NK-92 treated with Interleukin-12 subunit alpha and Interleukin-12 subunit beta, amount 100 ng/mL, for 24 hours (cell line): ENCODE results near the gene CACNA2D1.
"Not testable (repeated sequence)": the region's sequence is repeated elsewhere in the genome, so short reads cannot be mapped to it uniquely, and the experiment has no call there.

Experiments
- DNase-seq: peaks from one replicate; lab custom pipeline; 2025; lab: John Stamatoyannopoulos, UW

CACNA2D1 gene

DNA sequence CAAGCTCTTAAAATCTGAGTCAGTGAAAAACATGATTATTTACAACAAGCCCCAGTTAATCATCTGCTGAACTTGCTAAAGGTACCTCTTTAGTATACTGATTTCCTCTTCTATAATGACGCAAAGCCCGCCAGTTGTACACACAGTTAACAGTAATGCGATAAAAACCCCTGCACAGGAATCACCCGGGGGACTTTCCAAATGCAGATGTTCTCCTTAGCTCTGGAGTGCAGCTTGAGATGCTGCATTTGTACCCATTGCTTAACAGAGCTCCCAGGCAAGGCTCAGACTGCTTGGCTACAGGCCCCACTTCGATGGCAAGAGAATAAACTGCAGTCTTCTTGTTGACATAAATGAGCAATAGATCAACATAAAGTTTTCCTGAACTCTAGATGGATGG lies 394.1 kb downstream of the CACNA2D1 start:
- no peak for DNase-seq

DNA sequence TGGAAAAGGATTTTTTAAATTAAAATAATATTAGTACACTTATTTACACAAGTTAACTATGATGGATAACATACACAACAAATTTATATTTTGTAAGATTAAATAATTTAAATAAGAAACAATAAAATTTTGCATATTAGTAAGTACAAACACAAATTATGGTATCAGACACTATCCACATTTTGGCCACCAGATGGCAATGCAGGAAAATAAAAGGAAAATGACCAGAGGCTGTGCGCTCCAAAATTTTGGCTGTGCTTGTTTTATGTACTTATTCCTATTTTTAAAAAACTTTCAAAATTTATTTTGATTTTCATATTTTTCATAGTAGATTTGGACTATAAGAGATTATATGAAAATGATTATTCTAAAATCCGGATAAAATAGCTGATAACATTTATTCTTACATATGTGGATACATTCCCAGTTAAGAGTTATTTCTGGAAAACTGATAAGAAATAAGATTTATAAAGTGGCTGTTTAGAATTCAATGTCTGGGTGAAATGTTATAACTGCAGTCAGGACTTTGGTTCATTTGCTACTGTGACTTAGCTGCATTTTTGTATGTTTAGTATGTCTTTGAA lies 399.0 kb downstream of the CACNA2D1 start:
- no peak for DNase-seq

DNA sequence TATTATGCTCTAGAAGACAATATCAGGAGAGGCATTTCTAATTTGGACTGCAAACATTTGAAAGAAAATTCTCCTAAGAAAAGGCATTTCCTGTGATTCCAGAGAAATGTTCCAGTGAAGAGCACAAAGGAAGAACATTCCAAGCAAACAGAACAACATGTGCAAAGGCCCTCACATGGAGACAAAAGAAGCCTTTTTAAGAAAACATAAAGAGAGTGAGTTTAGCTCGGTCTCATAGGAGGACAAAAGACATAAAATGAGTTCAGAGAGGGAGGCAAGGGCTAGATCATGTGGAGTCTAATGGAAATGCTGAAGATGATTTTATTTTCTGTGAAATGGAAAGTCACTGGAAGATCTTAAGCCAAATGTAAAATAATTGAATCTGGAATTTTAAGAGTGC lies 404.0 kb downstream of the CACNA2D1 start:
- DNase-seq: no peak

DNA sequence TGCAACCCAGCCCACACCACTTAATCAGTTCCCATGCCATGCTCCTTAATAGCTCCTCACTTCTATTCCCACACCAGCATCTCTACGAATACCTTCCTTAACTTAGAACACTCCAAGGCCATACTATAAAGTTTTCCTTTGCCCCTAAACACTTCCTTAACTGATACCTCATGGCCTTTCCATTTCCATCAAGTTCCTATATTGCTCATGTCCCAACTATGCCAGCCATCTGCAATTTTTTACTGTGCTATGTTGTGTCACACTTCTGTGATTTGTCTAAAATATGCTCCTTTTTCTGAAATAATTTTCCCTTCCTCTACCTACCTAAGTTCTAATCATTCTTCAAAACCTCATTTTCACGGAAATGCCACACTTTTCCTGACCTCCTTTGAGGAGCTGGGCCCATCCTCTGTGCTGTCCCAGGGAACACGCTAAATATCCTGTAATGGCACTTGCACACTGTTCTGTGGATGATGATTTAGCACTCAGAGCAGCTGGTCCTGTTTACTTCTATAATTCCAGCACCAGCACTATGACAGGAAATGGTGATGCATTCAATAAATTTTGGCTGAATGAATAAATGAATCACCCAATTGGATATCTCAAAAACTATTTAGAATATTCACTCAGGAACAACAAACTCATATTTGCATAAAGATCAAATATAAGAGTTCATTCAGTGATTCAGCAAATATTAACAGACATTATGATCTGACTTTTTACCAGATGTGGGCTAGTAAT lies 407.3 kb downstream of the CACNA2D1 start:
- no peak for DNase-seq

DNA sequence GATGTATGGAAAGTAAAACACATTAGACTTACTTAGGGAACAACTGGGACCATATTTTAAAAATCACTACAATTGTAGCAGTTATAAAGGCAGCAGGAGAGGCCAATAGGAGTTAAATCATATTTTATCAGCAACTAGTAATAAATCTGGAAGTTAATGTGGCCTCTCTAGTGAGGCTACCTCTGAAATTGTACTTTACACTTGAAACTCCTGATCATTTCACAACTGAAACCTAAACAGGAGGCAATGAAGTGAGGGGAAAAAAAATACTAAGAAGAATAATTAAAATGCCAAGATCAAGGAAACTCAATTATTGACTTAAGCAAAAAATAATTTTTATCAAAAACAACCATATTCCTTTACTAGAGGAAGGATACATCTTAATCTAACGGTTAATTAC lies 408.1 kb downstream of the CACNA2D1 start:
- DNase-seq: no peak

DNA sequence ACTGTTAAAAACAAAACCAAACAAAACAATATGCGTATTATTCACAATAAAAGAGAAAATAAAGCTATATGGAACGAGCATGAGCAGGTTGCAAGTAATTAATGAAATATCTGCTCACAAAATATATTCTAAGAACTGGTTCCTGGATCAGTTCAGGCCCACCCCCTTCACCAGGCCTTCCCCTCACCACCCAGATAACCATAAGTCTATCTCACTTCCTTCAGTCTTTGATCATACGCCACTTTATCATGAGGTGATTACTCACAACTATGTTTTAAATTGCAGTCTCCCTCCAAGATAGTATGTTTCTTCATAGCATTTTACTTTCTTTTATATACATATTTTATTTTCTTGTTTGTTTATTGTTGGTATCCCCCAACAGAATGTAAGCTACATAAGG lies 410.7 kb downstream of the CACNA2D1 start:
- no peak for DNase-seq

DNA sequence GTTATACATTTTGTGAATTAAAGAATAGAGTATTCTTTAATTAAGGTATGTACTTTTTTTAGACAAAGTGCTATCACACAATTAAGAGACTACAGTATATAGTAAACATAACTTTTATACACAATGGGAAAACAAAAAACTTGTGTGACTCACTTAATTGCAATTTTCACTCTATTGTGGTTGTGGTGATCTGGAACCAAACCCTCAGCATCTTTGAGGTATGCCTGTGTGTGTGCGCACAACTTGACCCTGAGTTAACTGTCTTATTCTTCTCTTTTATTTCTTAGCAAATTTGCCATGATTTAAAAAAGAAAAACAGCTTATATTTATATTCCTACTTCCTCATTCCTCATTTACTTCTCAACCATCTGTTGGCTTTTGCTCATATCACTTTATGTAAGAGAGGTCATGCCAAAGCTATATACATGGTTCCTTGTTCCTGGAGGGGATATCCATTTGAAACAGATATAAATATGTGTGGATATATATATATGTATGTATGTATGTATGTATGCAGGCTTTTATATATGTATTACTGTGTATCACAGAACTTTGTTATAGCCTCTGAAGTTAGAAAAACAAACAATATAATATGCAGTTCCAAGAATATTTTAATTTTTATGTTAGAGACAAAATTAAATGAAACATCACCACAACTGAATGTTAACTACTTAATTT lies 414.2 kb downstream of the CACNA2D1 start:
- DNase-seq: no peak

DNA sequence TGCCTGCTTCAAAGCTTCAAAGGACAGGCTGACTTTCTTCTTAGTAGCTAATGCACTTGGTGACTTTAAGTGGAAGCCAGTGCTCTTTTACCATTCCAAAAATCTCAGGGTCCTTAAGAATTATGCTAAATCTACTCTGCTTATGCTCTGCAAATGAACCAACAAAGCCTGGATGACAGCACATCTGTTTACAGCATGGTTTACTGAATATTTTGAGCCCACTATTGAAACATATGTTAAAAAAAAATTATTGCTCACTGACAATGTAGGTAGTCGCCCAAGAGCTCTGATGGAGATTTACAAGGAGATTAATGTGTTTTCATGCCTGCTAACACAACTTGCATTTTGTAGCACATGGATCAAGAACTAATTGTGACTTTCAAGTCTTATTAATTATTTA lies 415.5 kb downstream of the CACNA2D1 start:
- no peak for DNase-seq

DNA sequence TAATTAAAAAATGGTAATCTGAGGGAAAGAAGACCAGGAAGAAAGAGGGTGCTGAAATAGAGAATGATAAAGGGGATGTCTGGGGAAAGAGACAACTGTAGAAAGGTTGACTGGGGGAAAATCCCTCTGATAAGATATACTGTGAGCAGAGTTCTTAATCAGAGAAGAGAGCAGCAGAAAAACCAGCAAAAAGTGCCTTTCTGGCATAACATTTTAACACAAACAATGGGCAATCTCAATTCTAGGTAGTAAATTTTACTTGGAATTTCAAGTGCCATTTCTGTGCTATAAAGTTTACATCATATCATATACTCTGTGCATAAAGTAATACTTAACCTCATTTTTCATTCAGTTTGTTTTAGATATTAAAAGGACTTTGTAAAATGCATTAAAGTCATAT lies 421.9 kb downstream of the CACNA2D1 start:
- no peak for DNase-seq

DNA sequence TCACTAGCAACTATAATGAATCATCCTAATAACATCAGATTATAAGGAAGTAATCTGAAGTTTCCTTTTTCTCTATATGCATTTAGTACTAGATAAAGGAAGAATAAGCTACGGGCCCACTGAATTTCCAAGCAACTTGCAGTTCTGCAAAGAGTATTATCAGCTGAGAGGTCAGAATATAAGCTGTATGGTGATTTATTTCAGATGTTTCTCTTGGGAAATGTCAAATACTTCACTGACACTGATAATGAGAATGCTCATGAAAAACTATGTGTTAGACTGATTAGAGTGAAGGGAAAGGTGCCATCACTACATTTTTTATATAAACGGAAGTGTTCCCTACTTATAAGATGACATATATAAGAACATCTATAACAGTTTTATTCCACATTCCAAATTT lies 422.5 kb downstream of the CACNA2D1 start:
- DNase-seq: no peak

DNA sequence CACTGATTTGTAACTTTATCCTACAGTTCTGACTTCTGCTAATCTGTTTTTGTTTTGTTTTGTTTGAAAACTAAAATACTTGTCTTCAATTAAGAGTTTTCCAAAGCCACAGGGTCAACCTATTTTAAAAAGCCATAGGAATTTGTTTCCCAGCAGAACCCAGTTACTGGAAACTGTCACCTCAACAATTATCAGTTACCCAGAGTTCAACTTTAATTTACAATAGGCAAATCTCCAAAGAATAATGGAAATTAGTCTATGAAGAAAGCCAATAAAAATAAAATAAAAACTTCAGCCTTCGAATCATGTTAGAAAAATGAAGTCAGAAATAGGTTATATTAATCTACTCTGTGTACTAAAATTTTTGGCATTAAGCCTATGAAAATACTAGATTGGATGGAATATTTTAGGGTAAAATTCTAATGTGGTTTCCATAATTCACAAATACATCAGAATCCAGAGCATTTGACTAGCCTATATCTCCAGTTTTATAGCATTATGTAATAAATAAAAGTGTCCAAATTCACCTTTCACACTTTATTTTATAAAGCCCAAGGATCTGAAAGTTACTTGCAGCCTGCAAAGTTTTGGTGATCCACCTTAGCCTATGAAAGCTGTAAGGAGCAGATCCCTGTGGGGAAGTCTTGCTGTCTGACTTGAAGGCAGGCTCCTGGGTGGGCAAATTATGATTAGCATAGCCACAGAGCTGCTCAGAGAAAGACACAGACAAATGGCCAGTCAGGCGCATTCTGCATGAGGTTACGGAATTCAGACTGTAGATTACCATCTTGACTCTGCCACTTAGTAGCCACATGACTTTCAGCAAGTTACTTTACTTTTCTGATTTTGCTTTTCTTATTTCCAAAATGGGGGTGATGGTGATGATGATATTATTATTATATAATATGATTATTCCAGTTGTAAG lies 423.8 kb downstream of the CACNA2D1 start:
- no peak for DNase-seq

DNA sequence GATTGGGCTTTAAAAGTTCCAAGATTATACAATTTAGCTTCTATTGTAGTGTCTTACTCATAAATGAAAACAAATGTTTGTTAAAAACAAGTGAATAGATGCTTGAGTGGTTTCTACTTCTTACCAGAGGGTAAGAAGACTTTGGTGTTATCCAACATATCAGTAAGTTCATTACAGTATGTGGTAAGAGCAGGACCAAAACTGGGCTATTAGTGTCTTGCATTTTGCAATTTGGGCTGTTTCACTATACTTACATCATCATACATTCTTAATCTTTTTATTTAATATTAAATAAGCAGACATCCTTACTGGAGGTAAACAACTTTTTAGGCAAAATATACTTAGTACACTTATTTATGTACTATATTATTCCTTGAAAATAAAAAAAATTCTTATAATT lies 425.4 kb downstream of the CACNA2D1 start:
- DNase-seq: no peak

DNA sequence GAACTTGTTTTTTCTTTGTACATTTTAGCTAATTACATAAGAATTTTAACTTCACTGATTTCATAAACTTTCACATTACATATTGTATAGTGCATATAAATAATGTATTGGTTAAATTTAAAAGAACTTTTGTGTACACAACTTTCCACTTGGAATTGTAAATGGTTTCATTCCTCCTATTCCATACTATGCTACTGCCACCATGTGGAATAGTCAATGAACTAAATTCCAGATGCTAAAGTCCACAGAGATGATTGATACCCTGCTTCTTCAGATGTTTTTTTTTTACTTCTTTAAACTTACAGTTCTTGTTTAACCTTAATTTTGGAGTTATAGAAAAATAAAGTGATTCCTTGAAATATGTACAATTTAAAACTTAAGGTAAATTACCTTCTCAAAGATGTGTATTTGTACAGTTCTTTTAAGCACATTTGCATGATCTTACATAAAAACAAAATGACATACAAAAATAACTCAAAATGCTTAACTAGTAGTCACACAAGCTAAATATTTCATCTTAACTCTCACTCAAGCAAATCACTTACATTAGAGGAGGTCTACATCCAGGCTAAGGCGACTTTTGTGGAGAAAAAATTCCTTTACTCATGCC lies 426.1 kb downstream of the CACNA2D1 start:
- no peak for DNase-seq

DNA sequence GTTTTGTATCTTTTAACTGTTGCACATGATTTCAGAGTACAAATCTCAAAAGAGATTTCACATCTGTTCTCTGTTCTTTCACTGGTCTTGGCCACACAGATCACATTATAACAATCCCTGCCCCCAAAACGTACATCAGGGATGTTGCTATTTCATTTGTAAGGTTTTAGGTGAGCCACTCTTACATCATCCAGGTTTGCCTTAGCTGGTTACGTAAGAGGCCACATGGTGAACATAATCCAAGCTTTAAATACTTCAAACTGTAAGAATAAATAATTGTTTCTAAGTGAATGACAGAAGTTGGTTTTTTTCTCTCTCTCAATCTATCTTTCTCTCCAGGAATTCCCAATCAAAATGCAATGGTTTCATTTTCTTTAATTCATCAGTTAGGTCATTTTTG lies 427.8 kb downstream of the CACNA2D1 start:
- no peak for DNase-seq

DNA sequence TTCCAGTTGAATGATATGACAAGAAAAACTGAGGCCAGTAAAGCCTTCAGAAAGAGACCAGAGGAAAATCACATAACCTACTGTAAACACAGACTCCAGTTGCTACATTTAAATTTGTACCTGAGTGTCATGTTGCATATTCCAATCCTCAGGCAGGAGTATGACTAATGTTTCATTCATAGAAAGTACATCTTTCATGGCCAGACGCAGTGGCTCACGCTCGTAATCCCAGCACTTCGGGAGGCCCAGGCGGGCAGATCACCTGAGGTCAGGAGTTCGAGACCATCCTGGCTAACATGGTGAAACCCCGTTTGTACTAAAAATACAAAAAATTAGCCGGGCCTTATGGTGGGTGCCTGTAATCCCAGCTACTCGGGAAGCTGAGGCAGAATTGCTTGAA lies 429.0 kb downstream of the CACNA2D1 start:
- not testable (repeated sequence) for DNase-seq

DNA sequence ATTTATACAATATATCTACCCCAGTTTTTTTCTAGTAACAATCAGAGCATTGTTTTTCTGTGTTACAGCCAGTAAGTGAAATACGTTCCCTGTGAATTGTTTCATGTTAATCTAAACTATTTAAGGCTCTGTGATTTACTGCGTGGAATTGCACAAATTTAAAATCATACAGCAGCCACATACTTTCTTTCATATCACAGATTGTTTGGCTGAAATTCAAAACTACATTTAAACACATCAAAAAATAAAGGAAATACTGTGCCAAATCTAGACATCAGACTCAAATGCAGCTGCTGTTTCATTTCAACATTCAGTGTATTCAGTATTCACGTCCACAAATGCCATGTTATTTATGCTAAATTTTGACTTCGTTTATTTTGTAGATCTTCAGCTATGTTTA lies 431.1 kb downstream of the CACNA2D1 start:
- no peak for DNase-seq

DNA sequence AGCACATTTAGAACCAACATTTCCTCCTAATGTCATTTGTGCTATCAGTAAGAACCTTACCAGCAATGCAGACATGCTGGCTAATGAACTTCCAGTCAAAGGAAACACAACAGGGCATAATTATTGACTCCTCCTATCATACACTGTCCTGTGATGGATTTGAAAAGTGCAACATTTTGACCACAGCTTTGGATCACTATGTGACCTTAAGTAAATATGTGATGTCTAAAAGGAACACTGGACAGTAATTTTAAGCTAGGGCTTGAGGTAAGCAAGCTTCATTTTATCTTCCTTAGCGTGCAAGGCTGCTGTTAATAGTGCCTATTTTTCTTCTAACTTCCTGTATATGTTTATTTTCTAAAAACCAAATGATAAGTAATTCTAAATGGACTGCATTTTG lies 433.2 kb downstream of the CACNA2D1 start:
- DNase-seq: no peak

DNA sequence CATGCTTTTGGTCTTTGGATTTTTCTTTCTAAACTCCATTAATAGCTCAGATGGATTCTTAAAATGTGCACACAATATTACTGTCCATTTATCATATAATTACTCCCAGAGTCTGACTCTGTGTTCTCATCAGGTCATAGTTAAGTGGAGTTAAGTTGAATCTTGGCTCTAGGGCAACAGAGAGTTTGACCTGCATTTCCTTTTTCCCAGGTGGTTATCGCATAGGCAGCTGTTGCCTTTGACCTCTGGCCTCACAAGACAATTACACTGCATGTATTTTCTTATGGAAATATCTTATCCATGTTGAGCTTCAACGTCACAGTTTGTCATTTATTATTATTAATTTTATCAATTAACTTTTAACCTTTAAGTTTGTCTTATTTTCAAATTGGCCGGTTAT lies 436.3 kb downstream of the CACNA2D1 start:
- DNase-seq: no peak

DNA sequence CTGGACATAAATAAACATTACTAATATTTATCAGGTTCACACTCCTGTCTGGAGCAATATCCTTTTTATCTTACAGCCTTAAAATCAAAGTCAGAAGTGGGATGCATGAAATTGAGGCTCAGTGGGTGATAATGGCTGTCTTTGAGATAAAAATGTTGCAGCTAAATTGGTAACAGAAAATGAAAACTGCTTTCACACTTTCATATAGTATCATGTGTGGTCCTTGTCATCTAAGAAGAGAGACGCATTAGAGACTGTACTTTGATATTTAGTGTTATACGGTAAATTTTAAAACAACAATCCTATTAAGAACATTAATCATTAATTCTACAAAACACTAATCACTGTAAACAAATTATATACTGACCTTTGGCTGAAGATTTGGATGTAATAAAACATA lies 438.5 kb downstream of the CACNA2D1 start:
- no peak for DNase-seq

DNA sequence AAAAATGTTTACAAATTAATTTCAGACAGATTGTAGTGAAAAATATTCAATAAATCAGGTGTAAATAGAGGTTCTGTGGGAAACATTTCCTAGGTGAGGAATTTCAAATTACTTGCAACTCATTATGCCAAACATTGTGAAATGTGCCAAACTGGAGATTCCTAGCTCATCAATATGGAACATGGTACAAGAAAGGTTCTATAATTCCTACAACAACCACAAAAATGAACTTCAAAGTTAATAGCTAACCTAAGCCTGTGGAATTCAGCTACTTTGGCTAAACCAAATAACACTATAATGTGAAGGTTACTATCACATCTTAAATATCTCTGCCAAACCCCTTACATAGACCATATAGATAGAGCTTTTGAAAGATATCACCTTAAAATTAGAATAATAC lies 450.4 kb downstream of the CACNA2D1 start:
- DNase-seq: no peak

DNA sequence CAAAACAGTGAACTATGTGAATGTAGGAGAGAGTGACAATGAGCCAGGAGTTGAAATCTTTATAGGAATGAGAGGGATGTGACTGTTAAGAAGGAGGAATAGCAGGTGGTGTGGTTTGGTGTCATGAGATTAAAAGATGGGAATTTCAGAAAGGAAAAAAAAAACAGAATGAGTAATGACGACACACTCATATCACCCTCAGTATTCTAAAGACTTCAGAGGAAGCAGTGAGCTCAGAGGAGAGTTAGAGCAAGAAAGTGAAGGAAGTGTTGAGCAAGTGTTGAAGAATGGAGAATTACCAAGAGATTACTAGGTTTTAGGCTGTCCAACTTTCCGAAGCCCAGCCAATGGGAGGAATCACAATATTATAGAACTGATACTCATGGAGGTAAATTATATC lies 453.2 kb downstream of the CACNA2D1 start:
- no peak for DNase-seq
